K562 (cell line): ENCODE data around the gene PAM. TPM values are rescaled to one million over a fixed set of nuclear protein-coding genes. Genes with fewer than 3 reads are reported as not detected.
A peak's percentile ranks its signal among the peaks of the same experiment; 100 is the strongest.

ENCODE experiments used
- CXXC5 ChIP-seq: fragments of 250-450 bp; sonication (Bioruptor Pico); IDR thresholded peaks from 2 replicates; pipeline ENCODE4 v1.8.0; 2022; ENCODE audit warnings: inconsistent platforms, mild to moderate bottlenecking, moderate library complexity
- DPF2 ChIP-seq: fragments of 450-650 bp; IDR thresholded peaks from 2 replicates; pipeline ENCODE4 v1.6.1; 2016
- HNRNPL ChIP-seq: fragments of 200-400 bp; formaldehyde crosslinking; IDR thresholded peaks from 2 replicates; pipeline ENCODE4 v1.6.1; 2017; ENCODE audit warnings: low read depth, mild to moderate bottlenecking, low read length
- MEF2D ChIP-seq: conservative IDR thresholded peaks from 2 replicates; pipeline ENCODE4 v1.6.1; 2016; ENCODE audit warnings: low read depth, missing genetic modification characterization, missing compliant biosample characterization
- MEIS2 ChIP-seq: fragments of 450-650 bp; IDR thresholded peaks from 2 replicates; pipeline ENCODE4 v1.6.1; 2014; ENCODE audit warnings: mild to moderate bottlenecking; ENCODE audit not compliant: partially characterized antibody
- RAD21 ChIP-seq, 2 experiments: fragments of 250-450 bp in 1 of 2; fragments of 450-650 bp in 1 of 2; sonication (Bioruptor Pico) in 1 of 2; formaldehyde crosslinking in 1 of 2; IDR thresholded peaks in 1 of 2; conservative IDR thresholded peaks in 1 of 2; 2 replicates each; pipeline versions ENCODE4 v1.4.0 to v1.8.0; 2020 to 2022; ENCODE audit warnings: mild to moderate bottlenecking in 2 of 2, moderate library complexity in 1 of 2
- STAT5A ChIP-seq: IDR thresholded peaks from 2 replicates; pipeline ENCODE4 v1.6.1; 2012; ENCODE audit warnings: low read length, inconsistent platforms, borderline replicate concordance
- TAF7 ChIP-seq: fragments of 450-650 bp; IDR thresholded peaks from 2 replicates; pipeline ENCODE4 v1.6.1; 2016; ENCODE audit warnings: missing genetic modification characterization, missing compliant biosample characterization
- TCFL5 ChIP-seq: fragments of 250-450 bp; sonication (Bioruptor Pico); conservative IDR thresholded peaks from 2 replicates; pipeline ENCODE4 v1.6.1; 2021; ENCODE audit warnings: mild to moderate bottlenecking, moderate library complexity, matching md5 sums
- ZNF174 ChIP-seq: fragments of 250-450 bp; sonication (Bioruptor Pico); IDR thresholded peaks from 2 replicates; pipeline ENCODE4 v1.4.0; 2020; ENCODE audit warnings: mild to moderate bottlenecking
- ZNF23 ChIP-seq: fragments of 250-450 bp; sonication (Bioruptor Pico); IDR thresholded peaks from 2 replicates; pipeline ENCODE4 v1.4.0; 2020; ENCODE audit warnings: mild to moderate bottlenecking
- ZNF24 ChIP-seq: fragments of 450-650 bp; IDR thresholded peaks from 2 replicates; pipeline ENCODE4 v1.6.1; 2016
- ZNF347 ChIP-seq: fragments of 450-650 bp; formaldehyde crosslinking; IDR thresholded peaks from 2 replicates; pipeline ENCODE4 v1.4.0; 2020; ENCODE audit warnings: low read depth, mild to moderate bottlenecking, moderate library complexity
- ZNF583 ChIP-seq: fragments of 250-450 bp; sonication (Bioruptor Pico); IDR thresholded peaks from 2 replicates; pipeline ENCODE4 v1.4.0; 2020
- polyA plus RNA-seq, 8 experiments: library from polyadenylated mRNA; depleted of rRNA in 4 of 8; stranded (reverse) in 5 of 8; unstranded in 3 of 8; fragments of >200 nt; fragmentation: Nextera tagmentation in 2 of 8; fragmentation: Illumina TruSeq in 1 of 8; extraction: Ambion mirVana in 2 of 8; extraction: Trizol in 1 of 8; gene quantifications; 2 replicates each; pipeline versions ENCODE4 v1.2.1 to v1.2.3, GENCODE V29; 2011 to 2014; ENCODE audit warnings: inconsistent platforms in 1 of 8, missing spikeins in 1 of 8
- total RNA-seq, 7 experiments: library from RNA; depleted of rRNA in 6 of 7; stranded (reverse); fragments of >200 nt in 6 of 7; fragmentation: Illumina TruSeq in 2 of 7; extraction: Trizol in 2 of 7; gene quantifications; 2 replicates each; pipeline versions ENCODE4 v1.2.1 to v1.2.3, GENCODE V29; 2011 to 2021; ENCODE audit warnings: low replicate concordance in 1 of 7
- TF ChIP-seq, protein P1 (sequence below): fragments of 450-650 bp; formaldehyde crosslinking; IDR thresholded peaks from 2 replicates; pipeline ENCODE4 v1.4.0; 2020; ENCODE audit warnings: mild to moderate bottlenecking, moderate library complexity
- TF ChIP-seq, protein P2 (sequence below): fragments of 250-450 bp; sonication (Bioruptor Pico); IDR thresholded peaks from 2 replicates; pipeline ENCODE4 v1.5.0; 2022; ENCODE audit warnings: mild to moderate bottlenecking
- TF ChIP-seq, protein P3 (sequence below): fragments of 250-450 bp; sonication (Bioruptor Pico); IDR thresholded peaks from 2 replicates; pipeline ENCODE4 v1.9.0; 2021; ENCODE audit warnings: mild to moderate bottlenecking, inconsistent platforms
- TF ChIP-seq, protein P4 (sequence below): fragments of 450-650 bp; IDR thresholded peaks from 2 replicates; pipeline ENCODE4 v1.6.1; 2016
- TF ChIP-seq, protein P5 (sequence below): IDR thresholded peaks from 2 replicates; pipeline ENCODE4 v1.6.1; 2011; ENCODE audit not compliant: insufficient read length; ENCODE audit errors: extremely low read depth

PAM gene
- total and polyA plus RNA-seq, 9 of the 15 experiments (the other 6 are each of a cell fraction or from before 2014, with no cell fraction given), result 0.39 to 3.1 (median 0.77) TPM

DNA sequence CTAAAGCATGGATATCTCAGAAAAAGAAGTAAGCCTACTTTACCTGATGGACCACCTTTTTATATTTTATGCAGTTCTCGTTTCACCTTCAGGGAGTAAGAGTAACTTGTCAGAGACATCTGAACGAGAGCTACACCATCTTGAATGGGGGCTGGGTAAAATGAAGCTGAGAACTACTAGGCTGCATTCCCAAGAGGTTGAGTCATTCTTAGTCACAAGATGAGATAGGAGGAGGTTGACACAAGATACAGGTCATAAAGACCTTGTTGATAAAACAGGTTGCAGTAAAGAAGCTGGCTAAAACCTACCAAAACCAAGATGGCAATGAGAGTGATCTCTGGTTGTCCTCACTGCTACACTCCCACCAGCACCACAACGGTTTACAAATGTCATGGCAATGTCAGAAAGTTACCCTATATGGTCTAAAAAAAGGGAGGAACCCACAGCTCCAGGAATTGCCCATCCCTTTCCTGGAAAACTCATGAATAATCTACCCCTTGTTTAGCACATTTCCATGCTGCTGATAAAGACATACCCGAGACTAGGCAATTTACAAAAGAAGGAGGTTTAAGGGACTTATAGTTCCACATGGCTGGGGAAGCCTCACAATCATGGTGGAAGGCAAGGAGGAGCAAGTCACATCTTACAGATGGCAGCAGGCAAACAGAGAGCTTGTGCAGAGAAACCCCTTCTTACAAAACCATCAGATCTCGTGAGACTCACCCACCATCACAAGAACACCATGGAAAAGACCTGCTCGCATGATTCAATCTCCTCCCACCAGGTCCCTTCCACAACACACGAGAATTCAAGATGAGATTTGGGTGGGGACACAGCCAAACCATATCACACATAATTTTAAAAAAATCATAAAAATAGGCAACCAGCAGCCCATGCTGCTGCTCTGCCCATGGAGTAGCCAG, 302.4 kb downstream of the PAM start (continued):
- TF ChIP-seq, protein P1, sequence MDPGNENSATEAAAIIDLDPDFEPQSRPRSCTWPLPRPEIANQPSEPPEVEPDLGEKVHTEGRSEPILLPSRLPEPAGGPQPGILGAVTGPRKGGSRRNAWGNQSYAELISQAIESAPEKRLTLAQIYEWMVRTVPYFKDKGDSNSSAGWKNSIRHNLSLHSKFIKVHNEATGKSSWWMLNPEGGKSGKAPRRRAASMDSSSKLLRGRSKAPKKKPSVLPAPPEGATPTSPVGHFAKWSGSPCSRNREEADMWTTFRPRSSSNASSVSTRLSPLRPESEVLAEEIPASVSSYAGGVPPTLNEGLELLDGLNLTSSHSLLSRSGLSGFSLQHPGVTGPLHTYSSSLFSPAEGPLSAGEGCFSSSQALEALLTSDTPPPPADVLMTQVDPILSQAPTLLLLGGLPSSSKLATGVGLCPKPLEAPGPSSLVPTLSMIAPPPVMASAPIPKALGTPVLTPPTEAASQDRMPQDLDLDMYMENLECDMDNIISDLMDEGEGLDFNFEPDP (CRISPR knock-in tag), result peak; percentile 80; the same call in 1 of the 2 replicates
- TF ChIP-seq, protein P2, sequence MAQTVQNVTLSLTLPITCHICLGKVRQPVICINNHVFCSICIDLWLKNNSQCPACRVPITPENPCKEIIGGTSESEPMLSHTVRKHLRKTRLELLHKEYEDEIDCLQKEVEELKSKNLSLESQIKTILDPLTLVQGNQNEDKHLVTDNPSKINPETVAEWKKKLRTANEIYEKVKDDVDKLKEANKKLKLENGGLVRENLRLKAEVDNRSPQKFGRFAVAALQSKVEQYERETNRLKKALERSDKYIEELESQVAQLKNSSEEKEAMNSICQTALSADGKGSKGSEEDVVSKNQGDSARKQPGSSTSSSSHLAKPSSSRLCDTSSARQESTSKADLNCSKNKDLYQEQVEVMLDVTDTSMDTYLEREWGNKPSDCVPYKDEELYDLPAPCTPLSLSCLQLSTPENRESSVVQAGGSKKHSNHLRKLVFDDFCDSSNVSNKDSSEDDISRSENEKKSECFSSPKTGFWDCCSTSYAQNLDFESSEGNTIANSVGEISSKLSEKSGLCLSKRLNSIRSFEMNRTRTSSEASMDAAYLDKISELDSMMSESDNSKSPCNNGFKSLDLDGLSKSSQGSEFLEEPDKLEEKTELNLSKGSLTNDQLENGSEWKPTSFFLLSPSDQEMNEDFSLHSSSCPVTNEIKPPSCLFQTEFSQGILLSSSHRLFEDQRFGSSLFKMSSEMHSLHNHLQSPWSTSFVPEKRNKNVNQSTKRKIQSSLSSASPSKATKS (CRISPR knock-in tag), result peak; percentile 81; the same call in 1 of the 2 replicates
- TF ChIP-seq TCFL5 (peak; percentile 90), ZNF583 (CRISPR knock-in tag) (peak; percentile 97), ZNF174 (CRISPR knock-in tag) (0 out of 2 replicates have a peak, but pooled peaks have one; percentile 62), ZNF23 (peak; percentile 67; the same call in 1 of the 2 replicates), MEIS2 (peak; percentile 27), TAF7 (peak; percentile 69; the same call in 1 of the 2 replicates), CXXC5 (CRISPR knock-in tag) (peak; percentile 97), HNRNPL (no peak), MEF2D (tag) (peak; percentile 95), ZNF347 (no peak), STAT5A (peak; percentile 66), ZNF24 (no peak), RAD21 (CRISPR knock-in tag; conservative IDR thresholded peaks at IDR 0.05 in 1 of 2, IDR thresholded peaks at IDR 0.05 in 1 of 2) (0 out of 4 replicates have a peak, but pooled peaks of 1 of the 2 experiments have one; percentile 13), DPF2 (peak; percentile 67)
- TF ChIP-seq, protein P3, sequence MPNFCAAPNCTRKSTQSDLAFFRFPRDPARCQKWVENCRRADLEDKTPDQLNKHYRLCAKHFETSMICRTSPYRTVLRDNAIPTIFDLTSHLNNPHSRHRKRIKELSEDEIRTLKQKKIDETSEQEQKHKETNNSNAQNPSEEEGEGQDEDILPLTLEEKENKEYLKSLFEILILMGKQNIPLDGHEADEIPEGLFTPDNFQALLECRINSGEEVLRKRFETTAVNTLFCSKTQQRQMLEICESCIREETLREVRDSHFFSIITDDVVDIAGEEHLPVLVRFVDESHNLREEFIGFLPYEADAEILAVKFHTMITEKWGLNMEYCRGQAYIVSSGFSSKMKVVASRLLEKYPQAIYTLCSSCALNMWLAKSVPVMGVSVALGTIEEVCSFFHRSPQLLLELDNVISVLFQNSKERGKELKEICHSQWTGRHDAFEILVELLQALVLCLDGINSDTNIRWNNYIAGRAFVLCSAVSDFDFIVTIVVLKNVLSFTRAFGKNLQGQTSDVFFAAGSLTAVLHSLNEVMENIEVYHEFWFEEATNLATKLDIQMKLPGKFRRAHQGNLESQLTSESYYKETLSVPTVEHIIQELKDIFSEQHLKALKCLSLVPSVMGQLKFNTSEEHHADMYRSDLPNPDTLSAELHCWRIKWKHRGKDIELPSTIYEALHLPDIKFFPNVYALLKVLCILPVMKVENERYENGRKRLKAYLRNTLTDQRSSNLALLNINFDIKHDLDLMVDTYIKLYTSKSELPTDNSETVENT (CRISPR knock-in tag), result no peak
- TF ChIP-seq, protein P4, sequence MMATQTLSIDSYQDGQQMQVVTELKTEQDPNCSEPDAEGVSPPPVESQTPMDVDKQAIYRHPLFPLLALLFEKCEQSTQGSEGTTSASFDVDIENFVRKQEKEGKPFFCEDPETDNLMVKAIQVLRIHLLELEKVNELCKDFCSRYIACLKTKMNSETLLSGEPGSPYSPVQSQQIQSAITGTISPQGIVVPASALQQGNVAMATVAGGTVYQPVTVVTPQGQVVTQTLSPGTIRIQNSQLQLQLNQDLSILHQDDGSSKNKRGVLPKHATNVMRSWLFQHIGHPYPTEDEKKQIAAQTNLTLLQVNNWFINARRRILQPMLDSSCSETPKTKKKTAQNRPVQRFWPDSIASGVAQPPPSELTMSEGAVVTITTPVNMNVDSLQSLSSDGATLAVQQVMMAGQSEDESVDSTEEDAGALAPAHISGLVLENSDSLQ, result 0 out of 2 replicates have a peak, but pooled peaks have one; percentile 11
- TF ChIP-seq, protein P5, sequence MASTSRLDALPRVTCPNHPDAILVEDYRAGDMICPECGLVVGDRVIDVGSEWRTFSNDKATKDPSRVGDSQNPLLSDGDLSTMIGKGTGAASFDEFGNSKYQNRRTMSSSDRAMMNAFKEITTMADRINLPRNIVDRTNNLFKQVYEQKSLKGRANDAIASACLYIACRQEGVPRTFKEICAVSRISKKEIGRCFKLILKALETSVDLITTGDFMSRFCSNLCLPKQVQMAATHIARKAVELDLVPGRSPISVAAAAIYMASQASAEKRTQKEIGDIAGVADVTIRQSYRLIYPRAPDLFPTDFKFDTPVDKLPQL, result no peak
